Activated naive CD4-positive, alpha-beta T cell treated with anti-CD3 and anti-CD28 coated beads, Interleukin-2, amount 10 ng/mL, durations not matched to agents 7 days and 5 days (primary cell): ENCODE measurements around the gene TGFBRAP1.

Experiments used
- CTCF ChIA-PET: fragments of 350-600 bp; sonication (Branson Sonifier 250); formaldehyde crosslinking; loops from one replicate; lab custom pipeline; 2021; ENCODE audit warnings: antibody characterized with exemption; lab: Charles Lee
- DNase-seq: peaks from one replicate; pipeline ENCODE4 v3.0.0-alpha.2; 2020
- H3K27ac Mint-ChIP-seq: one replicate; pipeline ENCODE4 v1.8.0; 2021; ENCODE audit warnings: mild to moderate bottlenecking, moderate library complexity, mixed read lengths
- H3K27me3 Mint-ChIP-seq: one replicate; pipeline ENCODE4 v1.8.0; 2021; ENCODE audit warnings: mild to moderate bottlenecking, mixed read lengths
- H3K36me3 Mint-ChIP-seq: one replicate; pipeline ENCODE4 v1.8.0; 2021; ENCODE audit warnings: mixed read lengths
- H3K4me1 Mint-ChIP-seq: one replicate; pipeline ENCODE4 v1.8.0; 2021; ENCODE audit warnings: mixed read lengths
- H3K4me3 Mint-ChIP-seq: one replicate; pipeline ENCODE4 v1.8.0; 2021; ENCODE audit warnings: mild to moderate bottlenecking, moderate library complexity, mixed read lengths
- H3K9me3 Mint-ChIP-seq: one replicate; pipeline ENCODE4 v1.8.0; 2021; ENCODE audit warnings: mixed read lengths

TGFBRAP1 gene

DNA sequence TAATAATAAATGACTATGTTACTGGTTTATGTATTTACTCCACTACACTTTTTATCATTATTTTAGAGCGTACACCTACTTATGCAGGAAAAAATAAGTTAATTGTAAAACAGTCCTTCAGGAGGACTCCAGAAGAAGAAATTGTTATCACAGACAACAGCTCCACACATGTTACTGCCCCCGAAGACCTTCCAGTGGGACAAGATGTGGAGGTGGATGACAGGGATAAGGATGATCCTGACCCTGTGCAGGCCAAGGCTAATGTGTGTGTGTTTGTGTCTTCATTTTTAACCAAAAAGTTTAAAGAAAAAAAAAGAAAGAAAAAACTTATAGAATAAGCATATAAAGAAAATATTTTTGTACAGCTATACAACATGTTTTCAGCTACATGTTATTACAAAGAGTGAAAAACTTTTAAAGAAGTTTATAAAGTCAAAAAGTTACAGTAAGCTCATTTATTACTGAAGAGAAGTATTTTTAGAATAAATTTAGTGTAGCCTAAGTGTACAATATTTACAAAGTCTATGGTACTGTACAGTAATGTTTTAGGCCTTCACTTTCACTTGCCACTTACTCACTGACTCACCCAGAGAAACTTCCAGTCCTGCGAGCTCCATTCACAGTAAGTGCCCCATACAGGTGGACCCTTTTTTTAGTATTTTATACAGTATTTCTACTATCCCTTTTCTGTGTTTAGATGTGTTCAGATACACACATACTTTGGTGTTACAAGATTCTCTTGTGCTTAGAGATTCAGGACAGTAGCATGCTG lies 7.5 kb downstream of the TGFBRAP1 start:
- CTCF ChIA-PET = interaction anchor here (1.7 kb wide), 1 partner anchor 85 kb away, joined by 4 read pairs; no protein-coding TSS in a partner anchor
- peaks cover 4% of the 10 kb centered on the region for H3K4me1 Mint-ChIP-seq
- peaks cover 11% of the 10 kb centered on the region for H3K36me3 Mint-ChIP-seq
- no peak overlapping the region for H3K27ac Mint-ChIP-seq
- H3K27me3 Mint-ChIP-seq = no peaks in the 10 kb centered on the region
- no peak for DNase-seq
- no peak overlapping the region for H3K4me3 Mint-ChIP-seq
- H3K9me3 Mint-ChIP-seq = no peaks in the 10 kb centered on the region

DNA sequence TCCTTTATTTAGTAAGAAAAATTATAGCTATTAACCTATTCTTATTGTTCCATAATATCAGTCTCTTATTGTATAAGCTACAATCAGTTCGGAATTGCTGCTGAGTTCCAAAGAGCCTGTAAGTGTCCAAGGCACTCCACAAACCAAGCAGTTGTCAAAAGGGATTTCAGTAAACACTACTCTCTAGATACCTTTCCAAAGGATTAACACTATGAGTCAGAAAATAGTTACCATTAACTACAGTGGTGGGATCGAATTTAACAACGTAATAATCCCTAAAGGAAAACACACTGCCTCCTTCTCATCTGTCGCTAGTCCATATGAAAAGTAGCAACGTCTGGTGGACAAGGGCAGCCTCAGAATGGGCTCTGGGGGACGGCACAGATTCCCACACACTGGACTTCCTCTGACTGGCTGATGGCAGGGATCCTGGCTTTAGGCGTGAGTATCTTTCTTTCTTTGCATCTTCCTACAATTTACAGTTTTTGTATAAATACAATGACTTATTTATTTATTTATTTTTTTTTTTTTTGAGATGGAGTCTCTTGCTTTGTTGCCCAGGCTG lies 8.8 kb downstream of the TGFBRAP1 start:
- no peaks in the 10 kb centered on the region for H3K27me3 Mint-ChIP-seq
- no peak for DNase-seq
- H3K27ac Mint-ChIP-seq = no peak overlapping the region
- no peaks in the 10 kb centered on the region for H3K4me1 Mint-ChIP-seq
- no peaks in the 10 kb centered on the region for H3K9me3 Mint-ChIP-seq
- CTCF ChIA-PET = no interaction called here
- H3K4me3 Mint-ChIP-seq = no peak overlapping the region
- H3K36me3 Mint-ChIP-seq = peaks cover 10% of the 10 kb centered on the region

- no peak overlapping the region for H3K4me3 Mint-ChIP-seq
- DNase-seq = no peak
- no peaks in the 10 kb centered on the region for H3K9me3 Mint-ChIP-seq
- no peak overlapping the region for H3K27ac Mint-ChIP-seq
- H3K4me1 Mint-ChIP-seq = peaks cover 3% of the 10 kb centered on the region
- no peaks in the 10 kb centered on the region for H3K27me3 Mint-ChIP-seq
- H3K36me3 Mint-ChIP-seq = peaks cover 9% of the 10 kb centered on the region
- CTCF ChIA-PET = interaction anchor here (0.8 kb wide), 1 partner anchor 11 kb away, joined by 3 read pairs; no protein-coding TSS in a partner anchor
Observed at GRCh38 chr2:105317937-105318336, 11.6 kb downstream of the TGFBRAP1 start.

GRCh38 chr2:105315314-105315713 lies 14.2 kb downstream of the TGFBRAP1 start:
- DNase-seq = no peak
- Mint-ChIP-seq H3K36me3 (peaks cover 2% of the 10 kb centered on the region), H3K9me3 (no peaks in the 10 kb centered on the region), H3K4me3 (no peak overlapping the region), H3K27me3 (no peaks in the 10 kb centered on the region), H3K27ac (no peak overlapping the region), H3K4me1 (peaks cover 3% of the 10 kb centered on the region)
- CTCF ChIA-PET = no interaction called here

DNA sequence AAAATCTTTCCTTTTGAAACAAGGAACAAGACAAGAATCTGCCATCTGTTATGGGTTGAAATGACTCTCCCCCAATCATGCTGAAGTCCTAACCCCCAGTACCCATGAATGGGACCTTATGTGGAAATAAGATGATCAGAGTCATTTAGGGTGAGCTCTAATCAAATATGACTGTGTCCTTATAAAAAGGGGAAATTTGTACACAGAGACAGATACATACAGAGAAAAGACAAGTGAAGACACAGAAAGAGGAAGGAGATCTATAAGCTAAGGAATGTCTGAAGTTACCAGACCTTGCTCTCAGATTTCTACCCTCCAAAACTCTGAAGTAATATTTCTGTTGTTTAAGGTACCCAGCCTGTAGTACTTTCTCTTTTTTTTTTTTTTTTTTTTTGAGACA lies 15.7 kb downstream of the TGFBRAP1 start:
- no peak overlapping the region for H3K27ac Mint-ChIP-seq
- peaks cover 2% of the 10 kb centered on the region for H3K36me3 Mint-ChIP-seq
- CTCF ChIA-PET = no interaction called here
- no peak for DNase-seq
- H3K4me3 Mint-ChIP-seq = no peak overlapping the region
- H3K4me1 Mint-ChIP-seq = peaks cover 3% of the 10 kb centered on the region
- H3K27me3 Mint-ChIP-seq = no peaks in the 10 kb centered on the region
- H3K9me3 Mint-ChIP-seq = no peaks in the 10 kb centered on the region

- H3K27ac Mint-ChIP-seq = no peak overlapping the region
Observed at GRCh38 chr2:105309147-105309545, 20.4 kb downstream of the TGFBRAP1 start.

GRCh38 chr2:105308382-105309146 lies 21.0 kb downstream of the TGFBRAP1 start:
- peaks cover 6% of the 10 kb centered on the region for H3K4me1 Mint-ChIP-seq
- H3K4me3 Mint-ChIP-seq = no peak overlapping the region
- H3K27ac Mint-ChIP-seq = no peak overlapping the region
- no peaks in the 10 kb centered on the region for H3K9me3 Mint-ChIP-seq
- no peak for DNase-seq
- H3K36me3 Mint-ChIP-seq = peaks cover 15% of the 10 kb centered on the region
- no peaks in the 10 kb centered on the region for H3K27me3 Mint-ChIP-seq
- CTCF ChIA-PET = no interaction called here

More at GRCh38 chr2:105309147-105309545, 20.4 kb downstream of the TGFBRAP1 start:
- CTCF ChIA-PET = no interaction called here
- no peaks in the 10 kb centered on the region for H3K9me3 Mint-ChIP-seq
- DNase-seq = no peak
- H3K4me1 Mint-ChIP-seq = peaks cover 5% of the 10 kb centered on the region
- no peaks in the 10 kb centered on the region for H3K27me3 Mint-ChIP-seq
- H3K36me3 Mint-ChIP-seq = peaks cover 15% of the 10 kb centered on the region
- H3K4me3 Mint-ChIP-seq = no peak overlapping the region

- Mint-ChIP-seq H3K4me1 (peaks cover 7% of the 10 kb centered on the region), H3K4me3 (no peak overlapping the region), H3K27me3 (no peaks in the 10 kb centered on the region), H3K9me3 (no peaks in the 10 kb centered on the region), H3K27ac (no peak overlapping the region), H3K36me3 (peaks cover 15% of the 10 kb centered on the region)
- CTCF ChIA-PET = no interaction called here
- no peak for DNase-seq
Observed at GRCh38 chr2:105307962-105308361, 21.6 kb downstream of the TGFBRAP1 start.

GRCh38 chr2:105307550-105307949 lies 22.0 kb downstream of the TGFBRAP1 start:
- Mint-ChIP-seq H3K27ac (no peak overlapping the region), H3K27me3 (no peaks in the 10 kb centered on the region), H3K36me3 (peaks cover 15% of the 10 kb centered on the region), H3K4me3 (no peak overlapping the region), H3K4me1 (peaks cover 7% of the 10 kb centered on the region), H3K9me3 (no peaks in the 10 kb centered on the region)
- CTCF ChIA-PET = no interaction called here
- DNase-seq = no peak

DNA sequence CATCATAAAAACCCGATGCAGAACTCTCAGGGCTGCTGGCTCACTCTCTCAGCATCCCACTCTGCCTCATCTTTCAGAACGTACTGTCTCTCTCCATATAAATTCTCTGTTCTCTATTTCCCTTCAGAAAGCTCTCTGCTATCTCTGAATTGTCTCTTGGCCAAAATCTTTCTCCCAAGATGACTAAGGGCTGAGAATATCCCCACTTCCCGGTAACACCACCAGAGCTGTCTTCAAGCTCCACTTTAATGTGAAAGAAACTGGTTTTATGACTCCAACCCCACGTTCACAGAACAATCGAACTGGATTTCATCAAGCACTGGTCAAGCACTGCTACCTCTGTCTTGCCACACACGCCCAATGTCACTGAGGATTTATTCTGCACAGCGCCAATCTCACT lies 22.4 kb downstream of the TGFBRAP1 start:
- peaks cover 10% of the 10 kb centered on the region for H3K4me1 Mint-ChIP-seq
- DNase-seq = no peak
- H3K9me3 Mint-ChIP-seq = no peaks in the 10 kb centered on the region
- H3K36me3 Mint-ChIP-seq = peaks cover 17% of the 10 kb centered on the region
- no peaks in the 10 kb centered on the region for H3K27me3 Mint-ChIP-seq
- no peak overlapping the region for H3K4me3 Mint-ChIP-seq
- H3K27ac Mint-ChIP-seq = no peak overlapping the region
- CTCF ChIA-PET = interaction anchor here (0.7 kb wide), 1 partner anchor 19 kb away, joined by 4 read pairs; no protein-coding TSS in a partner anchor

DNA sequence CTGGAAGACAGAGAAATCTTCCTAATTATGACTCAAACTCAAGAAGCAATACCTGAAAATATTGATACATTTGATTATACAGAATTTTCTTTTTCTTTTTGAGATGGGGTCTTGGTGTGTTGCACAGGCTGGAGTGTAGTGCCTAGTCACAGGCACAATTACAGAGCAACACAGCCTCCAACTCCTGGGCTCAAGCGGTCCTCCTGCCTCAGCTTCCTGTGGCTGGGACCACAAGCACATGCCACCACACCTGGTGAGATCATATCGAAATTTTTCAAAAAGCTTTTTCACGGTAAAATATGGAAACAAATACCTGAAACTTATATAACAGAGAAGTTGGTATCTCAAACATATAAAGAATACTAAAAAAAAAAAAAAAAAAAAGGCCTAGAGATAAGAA lies 27.9 kb downstream of the TGFBRAP1 start:
- no peaks in the 10 kb centered on the region for H3K27me3 Mint-ChIP-seq

GRCh38 chr2:105299290-105299689 lies 30.2 kb downstream of the TGFBRAP1 start:
- DNase-seq = no peak

More for the DNA sequence above, 27.9 kb downstream of the TGFBRAP1 start:
- Mint-ChIP-seq H3K36me3 (peaks cover 20% of the 10 kb centered on the region), H3K27ac (no peak overlapping the region), H3K4me3 (no peak overlapping the region), H3K4me1 (peaks cover 17% of the 10 kb centered on the region), H3K9me3 (no peaks in the 10 kb centered on the region)
- CTCF ChIA-PET = interaction anchor here (0.6 to 0.8 kb wide), 2 partner anchors 8 to 219 kb away, joined by 3 to 4 read pairs; no protein-coding TSS in a partner anchor
- peak; percentile 32 for DNase-seq

GRCh38 chr2:105298017-105298416 lies 31.5 kb downstream of the TGFBRAP1 start:
- H3K4me1 Mint-ChIP-seq = peaks cover 14% of the 10 kb centered on the region
- peaks cover 30% of the 10 kb centered on the region for H3K36me3 Mint-ChIP-seq
- no peaks in the 10 kb centered on the region for H3K9me3 Mint-ChIP-seq
- peak overlapping the region; percentile 55 for H3K27ac Mint-ChIP-seq
- DNase-seq = no peak
- H3K27me3 Mint-ChIP-seq = no peaks in the 10 kb centered on the region
- no peak overlapping the region for H3K4me3 Mint-ChIP-seq
- CTCF ChIA-PET = interaction anchor here (1.4 kb wide), 2 partner anchors 10 kb away, joined by 3 to 5 read pairs; no protein-coding TSS in a partner anchor

More at GRCh38 chr2:105299290-105299689, 30.2 kb downstream of the TGFBRAP1 start:
- H3K36me3 Mint-ChIP-seq = peaks cover 24% of the 10 kb centered on the region
- H3K27me3 Mint-ChIP-seq = no peaks in the 10 kb centered on the region
- H3K4me3 Mint-ChIP-seq = no peak overlapping the region
- H3K27ac Mint-ChIP-seq = no peak overlapping the region
- CTCF ChIA-PET = interaction anchor here (1.4 kb wide), 1 partner anchor 11 kb away, joined by 3 read pairs; no protein-coding TSS in a partner anchor
- H3K4me1 Mint-ChIP-seq = peaks cover 17% of the 10 kb centered on the region
- H3K9me3 Mint-ChIP-seq = no peaks in the 10 kb centered on the region

GRCh38 chr2:105297216-105297615 lies 32.3 kb downstream of the TGFBRAP1 start:
- no peak for DNase-seq
- Mint-ChIP-seq H3K27ac (no peak overlapping the region), H3K36me3 (peaks cover 29% of the 10 kb centered on the region), H3K27me3 (no peaks in the 10 kb centered on the region), H3K4me1 (peaks cover 13% of the 10 kb centered on the region), H3K4me3 (no peak overlapping the region), H3K9me3 (no peaks in the 10 kb centered on the region)
- CTCF ChIA-PET = interaction anchor here (1.4 kb wide), 1 partner anchor 9 kb away, joined by 5 read pairs; no protein-coding TSS in a partner anchor
